Measurements from ENCODE around the gene THSD7A. TPM values are rescaled to one million over a fixed set of nuclear protein-coding genes. Genes with fewer than 3 reads are reported as not detected.

Gene THSD7A
- total RNA-seq, 1 experiment from 2014 or later = 0.20 TPM

DNA sequence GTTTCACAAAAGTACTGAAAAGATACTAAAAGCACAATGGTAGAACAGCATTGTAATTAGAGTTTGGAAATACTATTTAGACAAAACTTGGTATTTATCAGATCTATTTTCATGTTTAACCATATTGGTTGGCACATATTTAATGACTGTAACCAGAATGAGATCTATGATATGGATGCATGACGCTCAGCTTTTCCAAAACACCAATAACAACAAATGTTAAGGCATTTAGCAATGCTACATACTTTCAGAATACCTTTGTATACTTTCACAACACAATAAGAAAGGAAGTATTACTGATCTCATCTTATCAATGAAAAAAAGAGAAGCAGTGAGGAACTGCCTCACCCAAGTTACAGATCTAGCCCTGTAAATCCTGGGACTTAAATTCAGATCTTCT is 74.8 kb downstream of the THSD7A start:
- in situ Hi-C loops (cut with HindIII; ENCODE audit: low pct_unique_long_range_greater_than_20kb, low sequenced_read_pairs) = no loop called here
- DNase-seq (ENCODE audit: low read depth) = no peak

DNA sequence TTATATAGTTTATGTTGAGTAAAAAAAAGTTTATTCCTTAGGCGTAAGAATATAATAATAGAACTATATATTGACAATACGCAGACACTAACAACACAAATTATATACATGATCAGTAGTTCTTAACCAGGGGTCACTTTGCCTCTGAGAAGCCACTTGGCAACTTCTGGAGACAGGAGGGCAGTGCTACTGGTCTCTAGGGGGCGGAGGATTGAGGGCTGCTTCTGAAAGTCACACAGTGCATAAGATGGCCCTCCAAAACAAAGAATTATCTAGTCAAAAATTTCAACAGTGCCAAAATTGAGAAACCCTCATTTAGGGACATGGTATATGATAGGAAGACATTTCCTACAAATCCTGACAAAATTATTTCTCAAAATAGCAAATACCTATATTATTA is 77.1 kb downstream of the THSD7A start:
- in situ Hi-C loops (cut with HindIII; ENCODE audit: low pct_unique_long_range_greater_than_20kb, low sequenced_read_pairs) = no loop called here
- no peak for DNase-seq (ENCODE audit: low read depth)

DNA sequence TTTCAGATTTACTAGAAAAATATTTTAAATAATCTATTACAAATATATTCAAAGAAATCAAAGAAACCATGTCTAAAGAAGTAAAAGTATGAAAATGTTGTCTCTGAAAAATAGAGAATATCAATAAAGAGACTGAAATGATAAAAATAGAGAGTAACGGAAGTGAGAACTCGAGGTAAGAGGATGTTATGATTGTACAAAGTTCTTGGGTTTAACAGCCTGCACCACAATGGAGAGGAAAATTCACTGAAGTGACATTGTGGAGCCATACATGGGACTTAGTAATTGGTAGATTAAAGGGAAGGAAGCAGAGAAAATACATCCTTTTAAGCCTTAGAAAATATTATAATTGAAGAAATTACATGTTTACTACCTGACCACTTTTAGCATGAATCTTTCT is 77.9 kb downstream of the THSD7A start:
- no peak for DNase-seq (ENCODE audit: low read depth)
- in situ Hi-C loops (cut with HindIII; ENCODE audit: low pct_unique_long_range_greater_than_20kb, low sequenced_read_pairs) = no loop called here

DNA sequence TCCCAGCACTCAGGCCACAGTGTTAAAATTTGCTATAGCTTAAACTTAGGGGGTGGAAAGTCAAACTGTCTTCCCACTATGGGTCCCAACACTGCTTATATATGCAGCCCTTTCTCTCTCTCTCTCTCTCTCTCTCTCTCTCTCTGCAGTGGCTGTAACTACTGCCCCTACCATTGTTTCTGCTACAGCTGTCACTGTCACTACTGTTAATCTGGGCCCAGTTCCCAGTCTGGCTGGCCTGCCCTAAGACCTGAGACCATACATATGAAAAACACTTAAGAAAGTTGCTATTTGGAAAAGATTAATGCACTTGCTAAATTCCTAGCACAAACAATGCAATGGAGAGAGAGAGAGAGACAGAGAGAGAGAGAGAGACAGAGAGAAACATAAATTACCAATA is 78.6 kb downstream of the THSD7A start:
- in situ Hi-C loops (cut with HindIII; ENCODE audit: low pct_unique_long_range_greater_than_20kb, low sequenced_read_pairs) = no loop called here
- no peak for DNase-seq (ENCODE audit: low read depth)

DNA sequence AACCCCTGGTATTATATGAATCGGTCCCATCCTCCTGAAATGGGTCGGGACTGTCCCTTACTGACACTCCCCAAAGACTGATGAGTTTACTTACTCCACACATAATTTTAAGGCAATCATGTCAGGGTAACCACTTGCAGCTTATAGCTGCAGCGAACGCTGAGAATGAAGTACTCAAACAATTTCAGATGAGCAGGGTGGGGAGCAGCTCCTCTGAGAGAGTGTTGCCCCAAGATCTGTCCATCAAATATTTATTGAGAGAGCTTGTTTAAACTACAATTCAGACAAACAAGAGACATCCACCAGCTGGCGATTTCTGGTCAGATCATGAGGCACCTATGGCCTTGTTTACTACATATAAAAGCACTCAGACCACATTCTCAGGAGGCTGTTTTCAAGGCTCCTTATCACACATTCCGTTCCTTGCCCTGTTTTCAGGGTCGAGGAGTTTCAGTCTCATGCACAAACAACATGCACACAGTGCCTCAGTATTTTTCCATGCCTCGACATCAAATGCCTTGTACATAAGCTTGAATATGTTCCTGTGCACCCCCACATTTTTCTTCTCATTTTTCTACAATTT is 80.1 kb downstream of the THSD7A start:
- no peak for DNase-seq (ENCODE audit: low read depth)
- in situ Hi-C loops (cut with HindIII; ENCODE audit: low pct_unique_long_range_greater_than_20kb, low sequenced_read_pairs) = no loop called here

DNA sequence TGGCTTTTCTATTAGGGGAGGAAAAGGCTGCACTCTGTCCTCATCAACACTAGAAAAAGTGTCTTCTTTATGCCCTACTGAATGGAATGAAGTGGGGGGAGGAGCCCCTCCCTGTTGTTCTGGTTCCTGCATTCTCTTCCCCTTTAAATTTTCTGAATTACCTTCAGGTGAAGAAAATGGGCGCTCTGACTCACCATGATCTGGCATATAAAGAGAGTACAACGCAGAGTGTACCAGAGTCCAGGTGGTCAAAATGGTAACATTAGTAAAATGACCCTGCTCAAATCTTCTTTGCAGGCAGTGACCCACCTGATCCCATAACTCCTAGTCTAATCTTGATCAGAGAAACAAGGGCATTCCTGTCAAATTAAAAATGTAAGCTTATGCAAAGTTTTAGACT is 80.7 kb downstream of the THSD7A start:
- no peak for DNase-seq (ENCODE audit: low read depth)
- in situ Hi-C loops (cut with HindIII; ENCODE audit: low pct_unique_long_range_greater_than_20kb, low sequenced_read_pairs) = no loop called here

DNA sequence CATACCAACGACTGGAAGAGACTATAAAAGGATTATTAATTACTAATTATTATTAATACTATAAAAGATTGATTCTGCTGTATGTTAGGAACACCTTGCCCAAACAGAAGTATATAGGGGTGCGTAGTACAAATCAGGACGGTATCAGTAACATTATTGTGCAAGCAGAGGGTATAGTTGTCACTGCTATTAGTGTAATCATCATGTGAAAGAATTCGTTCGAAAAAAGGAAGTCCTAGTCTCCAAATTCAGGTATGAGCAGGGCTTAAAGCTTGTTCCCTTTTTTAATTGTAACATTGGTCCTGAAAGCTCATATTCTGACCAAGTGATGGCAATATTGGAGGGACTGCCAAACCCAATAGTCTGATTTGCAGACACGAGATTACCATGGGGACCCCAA is 81.8 kb downstream of the THSD7A start:
- no peak for DNase-seq (ENCODE audit: low read depth)
- in situ Hi-C loops (cut with HindIII; ENCODE audit: low pct_unique_long_range_greater_than_20kb, low sequenced_read_pairs) = no loop called here

DNA sequence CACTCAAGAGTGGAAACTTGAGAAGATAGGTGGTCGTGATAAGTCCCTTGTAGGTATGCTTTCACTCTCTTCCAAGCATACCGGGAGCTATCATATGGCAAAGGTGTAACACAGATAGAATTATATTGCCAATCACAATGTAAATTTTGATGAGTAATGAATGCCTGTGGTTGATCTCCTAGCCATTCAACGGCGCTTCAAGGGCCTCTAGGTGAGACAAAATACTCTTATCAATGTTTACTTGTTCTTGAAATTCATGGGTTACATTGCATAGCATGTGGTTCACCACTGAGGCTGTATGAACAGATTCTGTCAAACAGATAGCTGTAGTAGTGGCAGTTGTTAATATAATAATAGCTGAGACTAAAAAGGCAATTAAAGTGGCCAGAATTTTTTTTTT is 82.4 kb downstream of the THSD7A start:
- no peak for DNase-seq (ENCODE audit: low read depth)
- in situ Hi-C loops (cut with HindIII; ENCODE audit: low pct_unique_long_range_greater_than_20kb, low sequenced_read_pairs) = no loop called here

DNA sequence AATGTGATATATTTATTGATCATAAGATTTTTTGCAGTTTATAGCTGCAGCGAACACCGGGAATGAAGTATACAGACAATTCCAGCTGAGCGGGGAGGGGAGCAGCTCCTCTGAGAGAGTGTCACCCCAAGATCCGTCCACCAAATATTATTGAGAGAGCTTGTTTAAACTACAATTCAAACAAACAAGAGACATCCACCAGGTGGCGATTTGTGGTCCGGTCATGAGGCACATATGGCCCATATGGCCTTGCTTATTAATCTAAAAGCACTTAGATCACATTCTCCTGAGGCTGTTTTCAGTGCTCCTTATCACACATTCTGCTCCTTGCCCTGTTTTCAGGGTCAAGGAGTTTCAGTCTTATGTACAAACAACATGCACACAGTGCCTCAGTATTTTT is 83.1 kb downstream of the THSD7A start:
- no peak for DNase-seq (ENCODE audit: low read depth)
- in situ Hi-C loops (cut with HindIII; ENCODE audit: low pct_unique_long_range_greater_than_20kb, low sequenced_read_pairs) = no loop called here

DNA sequence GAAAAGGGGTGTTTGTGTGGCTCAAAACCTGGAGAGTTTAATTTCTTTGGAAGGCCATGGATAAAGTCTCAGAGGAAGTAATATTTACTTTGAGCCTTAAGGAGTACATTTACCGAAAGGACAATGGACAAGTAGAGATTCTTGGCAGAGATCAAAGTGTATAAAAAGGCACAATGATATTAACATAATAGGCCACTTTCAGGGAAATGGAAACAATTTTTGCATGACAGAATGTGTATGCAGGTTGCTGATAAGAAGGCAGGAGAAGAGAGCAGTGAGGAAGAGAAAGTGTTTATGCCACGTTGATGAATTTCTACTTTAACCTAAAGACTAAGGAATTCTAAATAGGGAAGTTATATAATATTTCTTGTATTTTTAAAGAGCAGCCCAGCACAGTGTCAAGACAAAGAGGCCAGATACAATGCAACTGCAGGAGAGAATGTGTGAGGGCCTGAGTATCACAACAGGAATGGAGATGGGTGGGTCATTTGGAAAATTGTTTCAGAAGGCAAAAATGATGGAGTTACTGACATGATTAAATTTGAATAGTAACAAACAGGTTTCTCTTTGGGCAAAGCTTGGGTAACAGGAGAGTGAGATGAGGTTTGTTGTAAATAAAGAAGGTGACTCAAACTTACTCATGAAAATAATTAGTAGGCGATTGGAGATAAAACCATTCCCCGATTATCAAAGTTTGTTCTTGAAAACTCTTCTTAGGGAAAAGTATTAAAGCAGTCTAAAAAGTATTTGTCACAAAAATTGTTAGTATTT is 84.1 kb downstream of the THSD7A start:
- DNase-seq (ENCODE audit: low read depth) = no peak
- in situ Hi-C loops (cut with HindIII; ENCODE audit: low pct_unique_long_range_greater_than_20kb, low sequenced_read_pairs) = no loop called here

DNA sequence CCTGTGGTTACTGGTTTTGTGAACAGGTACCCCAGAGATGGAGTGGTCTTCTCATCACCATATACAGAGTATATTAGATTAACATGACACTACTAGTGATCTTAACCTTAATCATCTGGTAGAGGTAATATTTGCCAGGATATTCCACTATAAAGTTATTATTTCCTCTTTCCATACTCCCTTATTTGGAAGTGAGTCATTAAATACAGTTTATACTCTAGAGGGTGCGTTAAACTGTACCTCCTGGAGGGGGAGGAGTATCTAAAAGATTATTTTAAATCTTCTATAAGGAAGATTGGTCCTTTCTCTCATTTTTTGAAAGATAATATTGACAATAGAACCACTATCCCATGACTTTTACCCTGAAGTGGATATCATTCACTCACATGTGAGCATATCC is 85.4 kb downstream of the THSD7A start:
- no peak for DNase-seq (ENCODE audit: low read depth)
- in situ Hi-C loops (cut with HindIII; ENCODE audit: low pct_unique_long_range_greater_than_20kb, low sequenced_read_pairs) = no loop called here

DNA sequence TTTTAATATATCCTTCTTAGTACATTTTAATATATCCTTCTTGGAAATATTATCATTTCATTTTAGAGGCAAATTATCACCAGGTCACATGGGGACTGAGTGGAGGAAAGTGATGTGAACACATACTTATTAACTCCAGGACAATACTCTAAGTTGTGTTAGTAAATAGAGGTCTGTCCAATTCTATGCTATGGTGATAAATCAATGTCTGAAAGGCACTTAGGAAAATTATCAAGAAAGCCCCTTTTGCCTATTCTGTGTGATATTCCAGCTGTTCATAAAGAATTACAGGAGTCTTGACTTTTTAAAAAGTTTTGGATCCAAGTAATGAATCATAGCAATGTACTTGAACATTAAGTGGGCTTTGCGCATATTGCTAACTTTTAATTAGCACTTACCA is 88.5 kb downstream of the THSD7A start:
- in situ Hi-C loops (cut with HindIII; ENCODE audit: low pct_unique_long_range_greater_than_20kb, low sequenced_read_pairs) = no loop called here
- DNase-seq (ENCODE audit: low read depth) = no peak

DNA sequence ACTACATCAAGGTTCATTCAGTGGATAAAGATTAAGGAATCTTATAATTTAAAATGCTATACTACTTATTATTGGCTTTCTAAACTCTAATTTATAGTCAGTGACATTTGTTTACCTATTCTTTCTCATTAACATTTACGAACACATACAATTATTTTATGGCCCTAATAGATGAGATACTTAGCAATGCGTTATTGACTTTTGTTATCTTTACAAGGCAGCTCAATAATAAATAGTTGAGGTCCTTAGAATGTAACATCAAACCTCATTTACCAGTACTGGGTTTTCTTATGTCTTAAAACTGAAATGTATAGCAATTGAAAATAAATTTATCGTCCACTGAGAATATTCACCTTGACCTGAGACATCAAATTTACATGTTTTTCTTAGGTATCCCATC is 89.0 kb downstream of the THSD7A start:
- DNase-seq (ENCODE audit: low read depth) = no peak
- in situ Hi-C loops (cut with HindIII; ENCODE audit: low pct_unique_long_range_greater_than_20kb, low sequenced_read_pairs) = no loop called here

DNA sequence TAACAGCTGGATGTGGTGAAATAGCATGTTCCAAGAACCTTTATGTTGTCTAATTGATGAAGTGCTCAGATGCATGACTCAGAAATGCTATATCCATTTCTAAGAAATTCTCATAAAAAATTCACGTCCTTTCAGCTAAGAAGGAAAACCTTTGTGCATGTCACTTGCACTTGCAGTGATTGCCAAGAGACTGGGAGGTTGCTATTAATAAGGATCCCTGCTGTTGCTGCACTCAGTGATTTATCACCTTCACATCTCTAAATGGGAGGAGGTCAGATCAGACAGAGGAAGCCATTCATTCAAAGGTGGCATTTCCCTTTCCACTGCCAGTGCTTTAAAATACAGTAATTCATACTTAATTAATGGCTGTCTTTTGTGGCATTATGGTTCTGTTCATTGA is 89.5 kb downstream of the THSD7A start:
- in situ Hi-C loops (cut with HindIII; ENCODE audit: low pct_unique_long_range_greater_than_20kb, low sequenced_read_pairs) = no loop called here
- no peak for DNase-seq (ENCODE audit: low read depth)

DNA sequence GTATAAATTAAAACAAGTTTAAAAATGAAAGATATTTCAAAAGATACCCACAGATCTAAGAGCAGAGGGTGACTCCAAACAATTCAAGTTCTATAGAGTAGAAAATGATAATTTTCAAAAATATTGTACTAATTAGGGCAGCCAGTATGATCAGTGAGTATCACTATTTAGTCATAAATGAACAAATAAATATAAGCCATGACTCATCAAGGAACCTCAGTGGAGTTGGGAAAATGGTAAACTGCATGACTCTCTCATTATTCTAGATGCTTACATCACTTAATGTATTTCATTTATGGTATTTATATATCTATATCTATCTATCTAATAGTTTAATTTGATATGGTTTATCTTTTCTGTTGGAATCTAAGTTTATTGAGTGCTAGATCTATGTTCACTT is 94.3 kb downstream of the THSD7A start:
- in situ Hi-C loops (cut with HindIII; ENCODE audit: low pct_unique_long_range_greater_than_20kb, low sequenced_read_pairs) = no loop called here
- no peak for DNase-seq (ENCODE audit: low read depth)

DNA sequence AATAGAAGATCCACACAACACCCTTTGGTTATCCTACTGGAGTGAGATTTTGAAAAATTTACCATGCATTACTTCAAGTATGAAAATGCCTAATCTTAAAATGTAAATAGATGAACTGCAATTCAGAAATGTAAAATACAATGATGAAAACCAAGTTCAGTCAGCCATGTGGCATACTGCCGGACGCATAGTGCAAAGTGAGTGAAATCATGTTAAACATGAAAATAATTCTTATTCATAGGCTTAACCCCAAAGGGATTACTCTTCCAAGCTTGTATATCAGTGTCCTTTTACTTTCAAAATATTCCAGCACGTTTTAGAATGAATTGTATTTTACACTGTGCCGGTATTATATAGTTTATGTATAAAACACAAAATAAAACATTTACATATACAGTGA is 99.8 kb downstream of the THSD7A start:
- in situ Hi-C loops (cut with HindIII; ENCODE audit: low pct_unique_long_range_greater_than_20kb, low sequenced_read_pairs) = no loop called here

DNA sequence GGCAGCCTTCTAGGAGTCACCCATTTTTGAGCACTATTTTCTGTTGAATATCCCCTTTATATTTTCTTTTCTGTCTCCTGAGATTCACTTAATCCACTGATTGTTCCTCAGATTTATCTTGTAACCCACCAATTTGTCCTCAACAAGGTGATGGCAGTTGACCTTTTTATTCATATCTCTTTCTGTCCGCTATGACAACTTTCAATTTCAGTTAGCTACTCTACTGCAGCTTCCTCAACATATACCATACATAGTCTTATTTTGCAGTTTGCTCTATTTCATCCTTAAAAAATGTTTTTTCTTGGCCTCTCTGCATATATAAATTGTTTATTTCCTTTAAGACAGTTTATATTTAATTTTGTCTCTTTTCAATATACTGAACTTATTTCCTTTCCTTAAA is 101.3 kb downstream of the THSD7A start:
- in situ Hi-C loops (cut with HindIII; ENCODE audit: low pct_unique_long_range_greater_than_20kb, low sequenced_read_pairs) = no loop called here
- no peak for DNase-seq (ENCODE audit: low read depth)

More for the DNA sequence above, 99.8 kb downstream of the THSD7A start:
- no peak for DNase-seq (ENCODE audit: low read depth)

DNA sequence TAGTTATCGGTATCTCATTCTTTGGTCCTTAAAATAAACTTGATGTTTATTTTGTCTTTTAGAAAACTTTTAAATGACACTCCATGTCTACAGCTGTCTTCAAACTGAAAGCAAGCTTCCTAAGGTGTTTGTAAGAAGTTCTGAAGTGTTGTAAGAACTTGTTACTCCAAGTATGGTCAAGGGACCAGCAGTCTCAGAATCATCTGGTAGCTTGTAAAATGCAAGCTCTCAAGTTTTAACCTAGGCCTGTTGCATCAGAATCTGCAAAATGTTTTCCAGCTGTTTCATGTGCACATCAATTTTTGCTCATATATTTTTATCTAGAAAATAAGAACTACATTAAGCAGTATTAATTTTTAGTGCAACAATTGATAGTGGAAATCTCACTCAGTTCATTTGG is 104.1 kb downstream of the THSD7A start:
- DNase-seq (ENCODE audit: low read depth) = no peak
- in situ Hi-C loops (cut with HindIII; ENCODE audit: low pct_unique_long_range_greater_than_20kb, low sequenced_read_pairs) = no loop called here

DNA sequence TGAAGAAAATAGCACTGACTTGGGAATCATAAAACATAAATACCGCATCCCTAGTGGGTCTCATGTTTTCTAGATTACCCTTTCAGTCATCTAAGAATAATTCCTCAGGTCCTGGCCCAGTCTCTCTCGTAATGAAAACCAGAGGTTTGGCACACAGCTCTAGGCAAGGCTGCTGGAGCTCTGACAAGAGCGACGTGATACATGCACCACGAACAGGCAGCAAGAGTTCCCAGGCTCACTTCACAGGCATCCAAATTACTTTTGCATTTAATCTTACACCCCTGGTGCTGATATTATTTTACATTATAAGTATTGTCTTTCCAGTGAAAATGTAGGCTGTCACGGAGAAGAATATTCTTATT is 105.2 kb downstream of the THSD7A start:
- no peak for DNase-seq (ENCODE audit: low read depth)
- in situ Hi-C loops (cut with HindIII; ENCODE audit: low pct_unique_long_range_greater_than_20kb, low sequenced_read_pairs) = no loop called here

DNA sequence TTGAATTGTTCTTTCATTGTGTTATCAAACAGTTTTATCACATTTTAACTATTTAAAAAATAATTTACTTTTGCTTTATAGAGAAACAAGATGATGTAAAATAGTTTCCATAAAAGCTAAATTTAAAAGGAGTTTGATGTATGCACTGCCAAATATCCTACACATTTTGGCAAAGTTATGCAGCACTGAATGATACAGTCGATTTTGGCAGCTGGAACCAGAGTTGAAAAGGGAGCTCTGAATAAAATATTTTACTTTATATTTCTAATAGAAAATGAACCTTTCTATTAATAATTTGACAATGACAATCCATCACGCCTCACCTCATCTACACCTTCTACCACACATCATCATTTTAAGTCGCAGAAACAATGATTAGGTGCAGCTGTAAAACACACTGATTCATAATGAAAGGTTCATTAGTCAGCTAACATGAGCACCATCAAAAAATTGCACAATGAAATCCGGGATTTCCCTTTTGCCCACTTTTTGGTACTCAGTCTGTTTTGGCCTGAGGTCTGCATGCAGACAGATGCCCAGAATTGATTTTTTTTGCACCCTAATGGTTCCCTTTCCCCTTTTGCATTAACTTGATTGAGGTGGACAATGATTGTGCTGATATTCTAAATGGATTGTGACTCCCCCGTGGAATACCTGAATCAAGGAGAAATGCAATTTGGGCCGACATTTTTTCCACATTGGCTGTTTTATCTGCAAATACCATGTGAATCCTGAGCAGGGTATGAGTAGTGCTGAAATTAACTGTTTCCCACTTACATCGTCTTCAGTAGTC is 105.8 kb downstream of the THSD7A start:
- no peak for DNase-seq (ENCODE audit: low read depth)
- in situ Hi-C loops (cut with HindIII; ENCODE audit: low pct_unique_long_range_greater_than_20kb, low sequenced_read_pairs) = no loop called here

Measured in Caki2 (cell line).